Uterus (tissue), 2 donors: ENCODE measurements around the gene GTF2A1.

Experiments
- POLR2A ChIP-seq, 2 donors: fragments of 450-650 bp; IDR thresholded peaks; one replicate each; pipeline ENCODE4 v1.6.1; 2016; ENCODE audit warnings: antibody characterized with exemption in 2 of 2, mild to moderate bottlenecking in 1 of 2, moderate library complexity in 1 of 2
- TF ChIP-seq, protein P1 (sequence below), 4 experiments: fragments of 200-600 bp in 2 of 4; fragments of 450-650 bp in 2 of 4; sonication (generic) in 2 of 4; IDR thresholded peaks; one replicate each; pipeline ENCODE4 v1.5.1; 2016 to 2019; ENCODE audit warnings: antibody characterized with exemption in 4 of 4, mild to moderate bottlenecking in 2 of 4, moderate library complexity in 1 of 4

DNA sequence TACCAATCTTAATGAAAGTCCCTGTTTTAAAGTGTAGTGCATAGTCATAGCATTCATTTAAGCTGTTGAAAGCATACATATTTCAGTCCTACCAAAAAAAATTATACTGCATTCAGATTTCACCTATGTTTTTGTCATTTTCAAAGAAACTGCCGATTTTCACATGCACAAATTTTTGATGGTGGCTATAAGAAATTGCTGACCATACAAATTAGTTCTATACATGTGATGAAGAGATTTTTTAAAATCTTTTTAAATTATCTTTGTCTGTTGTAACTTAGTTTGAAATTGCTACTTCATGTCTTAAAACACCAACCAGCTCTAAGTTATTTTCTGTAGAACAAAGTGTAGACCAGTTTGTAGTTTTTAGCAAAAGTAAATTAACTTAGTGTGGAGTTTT is 3.5 kb upstream of the GTF2A1 start:
- TF ChIP-seq, protein P1, sequence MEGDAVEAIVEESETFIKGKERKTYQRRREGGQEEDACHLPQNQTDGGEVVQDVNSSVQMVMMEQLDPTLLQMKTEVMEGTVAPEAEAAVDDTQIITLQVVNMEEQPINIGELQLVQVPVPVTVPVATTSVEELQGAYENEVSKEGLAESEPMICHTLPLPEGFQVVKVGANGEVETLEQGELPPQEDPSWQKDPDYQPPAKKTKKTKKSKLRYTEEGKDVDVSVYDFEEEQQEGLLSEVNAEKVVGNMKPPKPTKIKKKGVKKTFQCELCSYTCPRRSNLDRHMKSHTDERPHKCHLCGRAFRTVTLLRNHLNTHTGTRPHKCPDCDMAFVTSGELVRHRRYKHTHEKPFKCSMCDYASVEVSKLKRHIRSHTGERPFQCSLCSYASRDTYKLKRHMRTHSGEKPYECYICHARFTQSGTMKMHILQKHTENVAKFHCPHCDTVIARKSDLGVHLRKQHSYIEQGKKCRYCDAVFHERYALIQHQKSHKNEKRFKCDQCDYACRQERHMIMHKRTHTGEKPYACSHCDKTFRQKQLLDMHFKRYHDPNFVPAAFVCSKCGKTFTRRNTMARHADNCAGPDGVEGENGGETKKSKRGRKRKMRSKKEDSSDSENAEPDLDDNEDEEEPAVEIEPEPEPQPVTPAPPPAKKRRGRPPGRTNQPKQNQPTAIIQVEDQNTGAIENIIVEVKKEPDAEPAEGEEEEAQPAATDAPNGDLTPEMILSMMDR (IDR thresholded peaks at IDR 0.05), result no peak
- no peak for TF ChIP-seq POLR2A (IDR thresholded peaks at IDR 0.05)
